ELR (cell line): ENCODE data around the gene LLGL2.
"Not testable (repeated sequence)": the region's sequence is repeated elsewhere in the genome, so short reads cannot be mapped to it uniquely, and the experiment has no call there.

Experiments
- DNase-seq: peaks from one replicate; pipeline ENCODE4 v3.0.0-alpha.2; 2015; ENCODE audit warnings: low read depth

The LLGL2 gene

DNA sequence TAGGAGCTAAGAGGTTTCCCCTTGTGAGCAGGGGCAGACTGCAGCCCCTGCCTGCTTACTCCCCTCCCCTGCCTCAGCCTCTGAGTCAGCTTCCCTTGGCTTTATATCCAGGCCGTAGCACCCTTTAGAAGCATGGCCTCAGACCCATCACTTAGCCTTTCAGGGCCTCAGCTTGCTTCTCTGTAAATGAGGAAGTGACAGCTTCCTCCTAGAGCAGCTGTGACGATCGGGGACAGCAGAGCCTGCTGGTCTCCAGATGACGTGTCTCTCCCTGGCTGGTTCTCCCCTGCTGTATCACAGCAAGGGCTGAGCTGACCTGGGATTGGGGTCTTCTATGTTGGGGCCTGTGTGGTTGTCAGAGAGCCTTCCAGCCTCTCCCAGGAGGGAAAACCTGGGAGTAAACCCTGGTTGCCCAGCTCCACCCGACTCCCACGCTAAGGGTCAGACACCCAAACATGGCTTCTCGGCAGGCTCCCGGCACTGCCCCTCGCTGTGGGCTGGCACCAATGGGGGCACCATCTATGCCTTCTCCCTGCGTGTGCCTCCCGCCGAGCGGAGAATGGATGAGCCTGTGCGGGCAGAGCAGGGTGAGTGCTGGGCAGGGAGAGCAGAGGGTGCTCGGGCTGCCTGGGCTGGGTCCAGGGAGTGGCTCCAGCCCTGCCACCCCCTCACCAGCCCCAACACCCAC is 45.8 kb downstream of the LLGL2 start:
- peak; percentile 48 for DNase-seq

DNA sequence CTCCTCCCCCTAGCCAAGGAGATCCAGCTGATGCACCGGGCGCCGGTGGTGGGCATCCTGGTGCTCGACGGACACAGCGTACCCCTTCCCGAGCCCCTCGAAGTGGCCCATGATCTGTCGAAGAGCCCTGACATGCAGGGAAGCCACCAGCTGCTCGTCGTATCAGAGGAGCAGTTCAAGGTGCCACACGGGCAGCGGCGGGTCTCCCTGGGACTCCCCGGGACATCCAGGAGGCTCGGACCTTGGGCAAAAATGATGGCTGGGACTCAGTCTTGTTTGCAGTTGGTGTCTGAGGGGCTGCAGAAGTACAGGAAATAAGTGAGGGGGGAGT is 46.4 kb downstream of the LLGL2 start:
- DNase-seq = no peak

DNA sequence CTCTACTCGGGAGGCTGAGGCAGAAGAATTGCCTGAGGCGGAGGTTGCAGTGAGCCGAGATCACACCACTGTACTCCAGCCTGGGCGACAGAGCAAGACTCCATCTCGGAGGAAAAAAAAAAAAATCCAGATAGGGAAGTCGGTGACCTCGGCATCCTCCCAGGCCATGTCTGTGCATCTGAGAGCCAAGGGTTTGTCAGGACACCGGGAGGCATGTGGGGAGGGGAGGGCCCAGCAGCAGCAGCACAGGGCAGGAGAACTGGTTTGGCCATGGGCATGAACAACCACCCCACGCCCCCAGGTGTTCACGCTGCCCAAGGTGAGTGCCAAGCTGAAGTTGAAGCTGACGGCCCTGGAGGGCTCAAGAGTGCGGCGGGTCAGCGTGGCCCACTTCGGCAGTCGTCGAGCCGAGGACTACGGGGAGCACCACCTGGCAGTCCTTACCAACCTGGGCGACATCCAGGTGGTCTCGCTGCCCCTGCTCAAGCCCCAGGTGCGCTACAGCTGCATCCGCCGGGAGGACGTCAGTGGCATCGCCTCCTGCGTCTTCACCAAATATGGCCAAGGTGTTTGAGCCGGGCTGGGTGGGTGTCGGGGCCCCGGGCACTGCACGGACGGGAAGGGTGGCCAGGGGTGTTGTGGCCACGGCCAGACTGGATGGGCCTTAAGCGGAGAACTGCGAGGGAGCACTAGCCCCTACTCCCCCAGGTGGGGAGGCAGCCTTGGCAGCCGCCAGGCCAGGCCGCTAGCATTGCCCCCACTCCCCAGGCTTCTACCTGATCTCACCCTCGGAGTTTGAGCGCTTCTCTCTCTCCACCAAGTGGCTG is 47.4 kb downstream of the LLGL2 start:
- DNase-seq = no peak

DNA sequence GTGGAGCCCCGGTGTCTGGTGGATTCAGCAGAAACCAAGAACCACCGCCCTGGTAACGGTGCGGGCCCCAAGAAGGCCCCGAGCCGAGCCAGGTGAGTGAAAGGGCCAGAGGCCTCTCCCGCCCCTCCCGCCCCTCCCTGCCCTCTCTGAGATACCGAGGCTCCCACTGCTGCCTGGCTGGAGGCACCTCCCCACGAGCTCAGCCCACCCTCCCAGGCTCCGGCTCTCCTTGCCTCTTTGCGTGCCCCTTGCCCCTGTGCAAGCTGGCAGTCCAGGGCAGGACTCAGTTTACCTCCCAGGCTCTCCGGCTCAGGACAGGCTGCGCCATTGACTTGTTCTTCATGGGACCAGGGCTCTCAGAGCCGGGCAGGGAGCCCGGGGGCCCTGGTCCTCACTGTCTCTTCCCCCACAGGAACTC is 48.1 kb downstream of the LLGL2 start:
- DNase-seq = no peak

DNA sequence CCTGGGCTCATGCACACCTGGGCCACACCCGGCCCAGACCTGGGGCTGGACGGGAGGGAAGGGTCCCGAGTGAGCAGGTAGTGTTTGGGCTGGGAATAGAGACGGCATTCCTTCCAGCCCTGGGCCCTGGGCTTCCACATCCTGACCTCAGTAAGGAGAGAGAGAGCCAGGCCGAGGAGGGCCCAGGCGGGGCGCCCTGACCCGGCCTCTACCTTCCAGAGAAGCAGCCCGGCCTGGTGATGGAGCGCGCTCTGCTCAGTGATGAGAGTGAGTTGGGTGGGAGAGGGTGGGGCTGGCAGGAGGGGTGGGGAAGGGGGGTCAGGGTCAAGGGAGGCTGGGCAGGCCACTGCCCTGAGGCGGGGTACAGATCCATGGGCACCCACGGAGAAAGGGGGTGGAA is 48.5 kb downstream of the LLGL2 start:
- no peak for DNase-seq

DNA sequence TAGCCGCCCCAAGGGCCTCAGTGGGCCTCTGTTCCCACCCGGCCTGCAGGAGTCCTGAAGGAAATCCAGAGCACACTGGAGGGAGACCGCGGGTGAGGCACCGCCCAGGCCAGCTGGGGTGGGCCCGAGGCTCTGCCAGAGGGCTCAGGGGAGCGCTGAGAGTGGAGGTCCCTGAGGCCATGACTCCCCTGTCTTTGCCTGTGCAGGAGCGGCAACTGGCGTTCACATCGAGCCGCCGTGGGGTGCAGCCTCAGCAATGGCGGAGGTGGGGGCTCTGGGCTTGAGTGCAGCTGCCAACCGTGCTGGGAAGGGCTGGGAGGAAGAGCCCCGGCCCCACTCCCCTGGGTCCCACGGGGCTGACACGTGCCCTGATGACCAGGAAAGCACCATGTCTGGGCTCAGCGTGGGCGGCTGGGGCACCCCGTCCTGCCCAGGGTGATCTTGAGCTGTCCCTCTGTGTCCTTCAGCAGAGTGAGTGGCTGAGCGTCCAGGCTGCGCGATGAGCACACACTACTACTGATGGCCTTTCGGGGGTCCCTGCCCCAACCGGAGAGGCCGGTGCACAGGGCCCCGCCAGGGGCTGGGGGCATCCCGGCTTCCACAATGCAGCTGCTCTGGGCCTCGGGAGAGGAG is 49.0 kb downstream of the LLGL2 start:
- no peak for DNase-seq

DNA sequence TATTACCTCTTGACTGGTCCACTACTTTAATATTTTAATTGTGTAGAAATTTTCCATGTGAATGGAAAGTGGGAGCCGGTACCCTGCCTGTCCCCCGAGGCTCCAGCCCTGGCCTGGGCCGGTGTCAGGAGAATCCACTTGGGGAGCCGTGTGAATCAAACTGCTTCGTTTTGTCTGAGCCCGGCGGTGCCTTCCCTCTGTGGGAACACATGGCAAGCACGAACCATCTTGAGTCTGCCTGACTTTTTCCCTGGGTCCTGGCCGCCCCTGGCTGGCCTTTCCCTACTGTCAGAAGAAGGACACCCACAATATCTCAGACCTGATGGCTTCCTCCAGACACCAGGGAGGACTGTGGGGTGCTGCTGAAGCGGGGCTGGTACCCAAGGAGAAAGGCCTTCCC is 49.7 kb downstream of the LLGL2 start:
- DNase-seq = no peak

DNA sequence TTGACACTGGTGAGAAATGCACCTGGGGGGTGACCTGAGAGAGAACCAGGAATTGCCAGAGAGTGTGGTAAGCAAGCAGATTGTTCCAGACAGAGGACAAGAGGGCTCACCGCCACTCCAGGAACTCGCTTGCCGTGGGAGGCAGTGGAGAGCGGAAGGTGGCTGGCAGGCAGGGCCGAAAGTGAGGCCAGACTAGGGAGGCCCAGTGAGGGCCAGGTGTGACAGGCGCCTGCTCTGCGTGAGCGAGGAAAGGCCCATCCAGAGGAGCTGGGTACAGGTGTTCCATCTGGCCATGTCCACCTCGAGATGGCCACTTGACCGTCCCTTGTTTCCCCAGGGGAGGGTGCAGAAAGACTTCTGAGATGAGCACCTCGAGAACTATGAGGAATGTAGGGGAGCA is 50.2 kb downstream of the LLGL2 start:
- DNase-seq = no peak

DNA sequence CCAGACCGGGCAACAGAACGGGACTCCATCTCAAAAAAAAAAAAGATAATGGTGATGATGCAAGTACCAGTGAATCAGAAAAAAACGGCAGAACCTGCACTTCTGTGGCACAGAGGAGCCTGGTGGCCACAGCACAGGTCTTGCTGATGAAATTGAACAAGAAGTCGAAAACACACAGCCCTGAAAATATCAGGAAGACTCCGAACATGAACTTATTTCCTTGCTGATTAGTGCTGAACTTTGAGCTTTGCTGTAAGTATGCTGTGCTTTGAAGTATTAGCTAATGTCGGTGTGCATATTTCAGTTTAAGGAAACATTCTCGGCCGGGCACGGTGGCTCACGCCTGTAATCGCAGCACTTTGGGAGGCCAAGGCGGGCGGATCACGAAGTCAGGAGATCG is 51.2 kb downstream of the LLGL2 start:
- DNase-seq = no peak

DNA sequence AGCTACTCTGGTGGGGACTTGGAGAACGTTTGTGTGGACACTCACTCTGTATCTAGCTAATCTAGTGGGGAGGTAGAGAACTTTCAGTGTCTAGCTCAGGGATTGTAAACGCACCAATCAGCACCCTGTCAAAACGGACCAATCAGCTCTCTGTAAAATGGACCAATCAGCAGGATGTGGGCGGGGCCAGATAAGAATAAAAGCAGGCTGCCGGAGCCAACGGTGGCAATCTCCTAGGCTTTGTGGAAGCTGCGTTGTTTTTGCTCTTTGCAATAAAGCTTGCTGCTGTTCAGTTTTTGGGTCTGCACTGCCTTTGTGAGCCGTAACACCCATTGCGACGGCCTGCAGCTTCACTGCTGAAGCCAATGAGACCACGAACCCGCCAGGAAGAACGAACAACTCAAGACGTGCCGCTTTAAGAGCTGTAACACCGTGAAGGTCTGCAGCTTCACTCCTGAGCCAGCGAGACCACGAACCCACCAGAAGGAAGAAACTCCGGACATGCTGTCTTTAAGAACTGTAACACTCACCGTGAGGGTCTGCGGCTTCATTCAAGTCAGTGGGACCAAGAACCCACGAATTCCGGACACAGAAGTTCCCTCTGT is 55.7 kb downstream of the LLGL2 start:
- DNase-seq = not testable (repeated sequence)

DNA sequence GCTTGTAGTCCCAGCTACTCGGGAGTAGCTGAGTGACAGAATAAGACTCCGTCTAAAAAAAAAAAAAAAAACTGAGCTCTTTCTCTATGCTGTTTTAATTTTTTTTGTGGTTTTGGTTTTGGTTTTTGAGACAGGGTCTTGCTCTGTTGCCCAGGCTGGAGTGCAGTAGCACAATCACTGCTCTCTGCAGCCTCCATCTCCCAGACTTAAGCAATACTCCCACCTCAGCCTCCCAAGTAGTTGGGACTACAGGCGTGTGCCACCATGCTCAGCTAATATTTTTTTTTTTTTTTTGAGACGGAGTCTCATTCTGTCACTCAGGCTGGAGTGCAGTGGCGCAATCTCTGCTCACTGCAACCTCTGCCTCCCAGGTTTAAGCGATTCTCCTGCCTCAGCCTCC is 57.7 kb downstream of the LLGL2 start:
- DNase-seq = not testable (repeated sequence)

DNA sequence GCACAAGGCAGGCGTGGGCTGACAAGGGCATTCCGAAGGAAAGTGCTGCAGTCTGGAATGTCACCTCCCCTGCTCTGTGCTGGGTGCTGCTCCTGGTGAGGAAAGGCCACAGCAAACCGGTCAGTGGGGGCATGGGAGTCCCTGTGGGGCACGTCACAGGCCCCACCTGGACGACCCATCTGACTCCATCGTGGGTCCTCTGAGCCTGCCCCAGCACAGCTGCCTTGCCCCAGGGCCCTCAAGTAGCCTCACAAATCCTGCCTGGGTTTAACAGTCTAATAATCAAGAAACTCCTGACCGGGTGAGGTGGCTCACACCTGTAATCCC is 59.3 kb downstream of the LLGL2 start:
- DNase-seq = no peak

DNA sequence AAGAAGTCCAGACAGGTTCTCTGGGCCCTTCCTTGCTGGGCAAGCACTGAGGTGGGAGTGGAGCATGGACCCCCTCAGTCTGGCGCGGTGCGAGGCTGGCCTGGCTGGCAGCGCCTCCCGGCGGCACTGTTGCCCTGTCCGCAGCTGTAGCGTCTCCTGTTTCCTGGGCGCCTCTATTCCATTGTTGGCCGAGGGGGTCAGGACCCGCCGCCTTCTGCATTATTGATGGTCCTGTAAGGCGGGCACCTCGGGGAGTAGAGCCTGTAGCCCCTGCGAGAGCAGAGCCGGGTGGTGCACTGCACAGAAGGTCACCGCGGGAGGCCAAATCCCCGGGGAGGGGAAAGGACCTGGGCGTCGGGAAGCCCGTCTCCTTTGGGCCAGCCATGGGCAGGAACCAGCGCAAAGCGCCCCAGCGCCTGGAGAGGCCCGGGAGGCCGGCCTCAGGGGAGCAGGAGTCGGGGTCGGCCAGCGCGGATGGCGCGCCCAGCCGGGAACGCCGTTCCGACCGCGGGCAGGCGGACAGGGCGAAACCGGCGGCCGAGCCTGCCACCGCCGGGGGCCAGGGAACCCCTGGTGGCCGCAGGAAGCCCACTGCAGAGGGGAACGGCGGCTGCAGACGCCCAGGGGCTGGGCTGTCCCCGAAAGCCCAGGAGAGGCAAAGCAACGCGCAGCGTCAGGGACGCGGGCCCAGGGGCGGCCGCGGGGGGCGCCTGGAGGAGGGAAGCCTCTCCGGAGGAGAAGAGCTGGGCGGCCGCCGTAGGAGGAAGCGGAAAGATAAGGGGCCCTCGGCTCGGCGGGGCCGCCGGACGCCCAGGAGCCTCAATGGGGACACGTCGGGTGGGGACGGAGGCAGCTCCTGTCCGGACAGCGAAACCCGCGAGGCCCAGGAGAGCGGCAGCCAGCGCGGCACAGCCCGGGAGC is 62.4 kb downstream of the LLGL2 start, which contains the start of gene MYO15B:
Gene MYO15B (plus strand): TSS at position 126 of the 921 bp plus-strand sequence. CDS start 258 bp downstream, at position 384.
- no peak for DNase-seq

DNA sequence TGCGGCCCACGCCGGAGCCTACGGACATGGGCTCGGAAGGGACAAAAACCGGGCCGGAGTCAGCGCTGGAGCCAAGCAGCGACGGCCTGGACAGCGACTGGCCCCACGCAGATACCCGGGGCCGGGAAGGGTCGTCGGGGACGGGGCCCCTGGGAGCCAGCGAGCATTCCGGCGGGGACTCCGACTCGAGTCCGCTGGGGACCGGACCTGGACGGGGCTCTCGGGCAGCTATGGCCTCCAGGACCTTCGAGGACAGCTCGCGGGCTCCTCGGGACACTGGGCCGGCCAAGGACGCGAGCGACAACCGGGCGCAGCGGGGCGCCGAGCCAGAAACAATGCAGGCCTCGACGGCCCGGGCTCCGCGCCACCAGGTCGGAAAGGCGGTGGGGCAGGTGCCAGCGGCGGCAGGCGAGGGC is 63.1 kb downstream of the LLGL2 start:
- no peak for DNase-seq

DNA sequence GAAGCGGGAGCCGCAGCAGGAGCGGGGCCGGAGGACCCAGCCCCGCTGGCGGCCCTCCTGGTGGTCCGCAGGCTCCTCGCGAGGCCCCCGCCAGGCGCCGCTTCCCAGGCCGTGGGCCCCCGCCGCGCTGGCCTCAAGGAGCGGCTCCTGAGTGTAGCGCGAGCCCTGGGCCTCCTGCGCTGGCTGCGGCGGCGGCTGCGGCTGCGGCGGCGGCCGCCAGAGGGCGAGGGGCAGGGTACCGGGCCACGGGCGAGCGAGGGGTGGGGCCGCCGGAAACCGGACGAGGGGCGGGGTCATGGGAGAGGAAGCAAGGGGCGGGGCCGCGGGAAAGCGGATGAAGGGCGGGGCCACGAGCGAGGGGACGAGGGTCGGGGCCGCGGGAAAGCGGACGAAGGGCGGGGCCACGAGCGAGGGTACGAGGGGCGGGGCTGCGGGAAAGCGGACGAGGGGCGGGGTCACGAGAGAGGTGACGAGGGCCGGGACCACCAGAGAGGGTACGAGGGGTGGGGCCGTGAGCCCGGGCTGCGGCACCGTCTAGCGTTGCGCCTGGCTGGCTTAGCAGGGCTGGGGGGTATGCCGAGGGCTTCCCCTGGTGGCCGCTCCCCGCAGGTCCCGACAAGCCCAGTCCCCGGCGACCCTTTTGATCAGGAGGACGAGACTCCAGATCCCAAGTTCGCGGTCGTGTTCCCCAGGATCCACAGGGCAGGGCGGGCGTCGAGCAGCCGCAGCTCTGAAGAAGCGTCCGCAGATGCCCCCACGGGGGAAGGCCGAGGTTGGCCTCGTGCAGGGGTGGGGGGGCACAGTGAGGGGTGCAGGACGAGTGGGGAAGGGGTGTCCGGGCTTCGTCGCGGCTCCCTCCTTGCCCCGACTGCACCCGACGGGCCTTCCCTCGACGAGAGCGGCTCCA is 63.8 kb downstream of the LLGL2 start:
- DNase-seq = peak; percentile 93

DNA sequence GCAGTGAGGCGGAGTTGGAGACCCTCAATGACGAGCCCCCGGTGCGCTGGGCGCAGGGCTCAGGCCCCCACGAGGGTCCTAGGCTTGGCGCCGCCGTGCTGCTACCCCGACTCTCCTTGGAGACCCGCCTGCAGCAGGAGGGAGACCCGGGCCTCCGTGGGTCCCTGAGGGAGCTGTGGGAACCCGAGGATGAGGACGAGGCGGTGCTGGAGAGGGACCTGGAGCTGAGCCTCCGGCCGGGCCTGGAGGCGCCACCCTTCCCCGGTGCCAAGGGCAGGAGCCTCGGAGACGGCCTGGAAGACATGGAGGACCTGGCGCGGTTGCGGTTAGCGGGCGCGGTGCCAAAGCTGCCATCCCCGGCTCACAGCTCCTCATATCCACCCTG is 64.4 kb downstream of the LLGL2 start:
- no peak for DNase-seq

DNA sequence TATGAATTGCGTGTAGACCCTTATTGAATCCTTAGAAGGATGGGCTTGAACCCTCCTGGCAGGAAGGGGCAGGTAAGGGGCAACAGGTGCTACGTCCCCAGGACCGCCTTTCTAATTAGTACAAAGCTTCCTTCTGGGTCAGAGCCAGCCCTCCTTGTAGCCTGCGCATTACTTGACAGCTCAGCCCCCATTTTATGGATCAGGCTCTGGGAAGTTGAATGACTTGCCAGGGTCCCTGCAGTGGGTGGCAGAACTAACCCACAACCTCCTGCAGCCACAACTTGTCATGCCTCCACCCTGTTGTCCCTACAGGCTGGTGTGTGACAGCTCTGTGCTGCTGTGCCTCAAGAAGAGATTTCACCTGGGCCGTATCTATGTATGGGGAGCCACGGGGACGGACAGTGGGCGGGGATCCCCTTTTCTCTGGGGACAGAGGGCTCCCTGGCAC is 64.8 kb downstream of the LLGL2 start:
- no peak for DNase-seq

DNA sequence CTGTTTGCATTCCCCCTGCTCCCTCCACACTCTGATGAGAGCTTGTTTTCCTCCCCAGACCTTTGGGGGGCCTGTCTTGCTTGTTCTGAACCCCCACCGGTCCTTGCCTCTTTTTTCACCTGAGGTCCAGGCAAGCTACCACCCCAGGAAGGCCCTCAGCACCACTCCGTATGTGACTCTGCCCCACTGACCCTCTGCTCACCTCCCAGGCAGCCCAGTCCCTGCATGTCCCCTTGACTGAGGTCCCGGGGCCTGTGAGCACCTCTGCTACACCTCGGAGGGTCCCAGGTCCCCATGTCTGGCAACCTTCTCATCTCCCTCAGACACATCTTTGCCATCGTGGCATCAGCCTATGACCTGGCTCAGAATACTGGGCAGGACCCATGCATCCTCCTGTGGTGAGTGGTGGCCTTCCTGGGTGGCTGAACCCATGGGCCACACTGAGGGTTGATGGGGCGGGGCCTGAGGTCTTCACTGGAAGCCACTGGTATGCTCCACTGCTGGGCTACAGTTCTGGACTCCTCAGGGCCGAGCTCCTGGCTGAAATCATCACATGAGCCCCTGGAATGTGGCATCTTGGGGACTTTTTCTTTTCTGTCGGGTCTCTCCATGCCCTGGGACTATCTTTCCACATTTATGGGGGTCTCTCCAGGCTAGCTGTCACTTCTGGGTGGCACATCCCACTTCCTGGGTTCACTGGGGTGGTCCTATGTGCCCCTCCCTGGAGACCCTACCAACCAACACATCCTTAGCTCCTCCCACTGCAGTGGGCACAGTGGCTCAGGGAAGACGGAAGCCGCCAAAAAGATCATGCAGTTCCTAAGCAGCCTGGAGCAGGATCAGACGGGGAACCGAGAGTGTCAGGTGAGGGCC is 65.6 kb downstream of the LLGL2 start:
- DNase-seq = no peak

DNA sequence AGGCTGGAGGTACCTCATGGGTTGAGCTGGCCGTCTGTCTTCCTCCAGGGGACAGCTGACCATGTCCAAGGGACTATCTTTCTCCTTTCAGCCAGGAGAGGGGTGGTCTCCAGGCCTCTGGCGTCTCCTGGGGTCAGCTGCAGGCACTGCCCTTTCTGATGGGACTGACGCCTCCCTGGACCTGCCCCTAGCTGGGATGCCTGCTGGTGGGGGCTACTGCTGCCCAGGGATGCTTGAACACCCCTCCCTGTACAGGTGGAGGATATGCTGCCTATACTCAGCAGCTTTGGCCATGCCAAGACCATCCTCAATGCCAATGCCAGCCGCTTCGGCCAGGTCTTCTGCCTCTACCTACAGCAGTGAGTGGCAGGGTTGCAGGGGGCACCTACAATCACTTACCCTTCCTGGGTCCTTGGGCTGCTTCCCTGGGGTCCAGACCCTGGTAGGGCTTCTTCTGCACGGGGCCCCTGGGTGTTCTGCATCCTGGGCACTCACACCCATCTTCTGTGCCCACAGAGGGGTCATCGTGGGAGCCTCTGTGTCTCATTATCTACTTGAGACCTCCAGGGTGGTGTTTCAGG is 66.3 kb downstream of the LLGL2 start:
- DNase-seq = no peak
